NCI-H187 treated with DMSO at 0.1 percent for 48 hours (cell line): Measurements from ENCODE around the gene RIPPLY2.

Source experiments
- DNase-seq: peaks from one replicate; lab custom pipeline; 2025; lab: John Stamatoyannopoulos, UW

RIPPLY2 gene

DNA sequence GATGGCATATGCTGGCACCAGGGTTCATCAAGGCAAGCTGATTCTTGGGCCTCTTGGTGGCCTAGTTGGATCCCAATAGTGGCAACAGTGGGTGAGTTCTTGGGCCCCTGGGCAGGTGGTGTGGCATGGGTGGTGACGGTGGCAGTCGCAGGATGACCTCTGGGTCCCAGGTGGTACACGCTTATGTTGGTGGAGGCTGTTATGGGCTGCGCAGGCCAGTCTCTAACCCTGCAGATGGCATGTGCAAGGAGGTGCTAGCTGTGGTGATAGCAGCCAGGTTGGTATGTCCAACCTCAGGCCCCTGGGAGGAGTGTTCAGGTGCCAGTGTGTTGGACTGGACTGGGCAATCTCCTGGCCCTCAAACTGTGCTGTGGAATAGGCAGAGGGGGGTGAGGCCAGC is 52.5 kb downstream of the RIPPLY2 start:
- no peak for DNase-seq
